ENCODE measurements around the gene SPOCD1.

Gene SPOCD1

DNA sequence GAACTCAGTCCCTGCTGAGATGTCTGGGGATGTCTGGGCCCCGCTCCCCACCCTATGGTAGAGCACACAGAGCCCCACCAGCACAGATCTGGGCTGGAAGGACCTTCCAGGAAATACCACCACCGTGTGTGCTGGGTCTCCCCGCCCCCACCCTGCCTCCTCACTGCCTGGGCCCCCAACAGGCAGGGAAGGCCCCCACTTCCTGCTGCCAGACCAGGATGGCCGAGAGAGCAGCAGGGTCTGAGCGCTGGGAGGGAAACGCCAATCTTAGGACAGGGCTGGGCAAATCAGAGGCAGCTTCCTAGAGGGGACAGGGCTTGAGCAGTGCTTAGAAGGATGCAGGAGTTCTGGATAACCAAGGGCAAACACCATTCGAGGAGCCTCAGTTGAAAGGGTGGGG is 63.6 kb downstream of the SPOCD1 start:
- TF ChIP-seq, protein P1, sequence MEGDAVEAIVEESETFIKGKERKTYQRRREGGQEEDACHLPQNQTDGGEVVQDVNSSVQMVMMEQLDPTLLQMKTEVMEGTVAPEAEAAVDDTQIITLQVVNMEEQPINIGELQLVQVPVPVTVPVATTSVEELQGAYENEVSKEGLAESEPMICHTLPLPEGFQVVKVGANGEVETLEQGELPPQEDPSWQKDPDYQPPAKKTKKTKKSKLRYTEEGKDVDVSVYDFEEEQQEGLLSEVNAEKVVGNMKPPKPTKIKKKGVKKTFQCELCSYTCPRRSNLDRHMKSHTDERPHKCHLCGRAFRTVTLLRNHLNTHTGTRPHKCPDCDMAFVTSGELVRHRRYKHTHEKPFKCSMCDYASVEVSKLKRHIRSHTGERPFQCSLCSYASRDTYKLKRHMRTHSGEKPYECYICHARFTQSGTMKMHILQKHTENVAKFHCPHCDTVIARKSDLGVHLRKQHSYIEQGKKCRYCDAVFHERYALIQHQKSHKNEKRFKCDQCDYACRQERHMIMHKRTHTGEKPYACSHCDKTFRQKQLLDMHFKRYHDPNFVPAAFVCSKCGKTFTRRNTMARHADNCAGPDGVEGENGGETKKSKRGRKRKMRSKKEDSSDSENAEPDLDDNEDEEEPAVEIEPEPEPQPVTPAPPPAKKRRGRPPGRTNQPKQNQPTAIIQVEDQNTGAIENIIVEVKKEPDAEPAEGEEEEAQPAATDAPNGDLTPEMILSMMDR (conservative IDR thresholded peaks at IDR 0.05; ENCODE audit: low read depth, low read length) = no peak

DNA sequence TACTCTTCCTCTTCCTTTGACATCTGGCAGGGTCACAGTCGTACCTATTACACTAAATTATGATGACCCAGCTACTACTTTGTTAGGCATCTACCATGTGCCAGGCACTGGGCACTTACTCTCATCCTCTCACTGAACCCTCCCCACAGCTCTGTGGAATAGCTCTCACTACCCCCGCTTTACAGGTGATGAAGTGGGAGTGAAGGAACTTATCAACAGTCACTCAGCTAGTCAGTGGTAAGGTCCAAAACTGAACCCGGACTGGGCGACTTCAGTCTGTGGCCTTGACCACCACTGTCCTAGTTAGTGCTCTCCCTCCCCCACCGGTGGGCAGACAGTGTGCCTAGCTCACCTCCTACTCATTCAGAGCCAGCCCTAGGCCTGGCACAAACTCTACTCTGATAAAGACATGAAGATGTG is 64.0 kb downstream of the SPOCD1 start:
- TF ChIP-seq, protein P1 (conservative IDR thresholded peaks at IDR 0.05; ENCODE audit: low read depth, low read length) = no peak
- H3K4me3 ChIP-seq (ENCODE audit: low read length) = no peak overlapping the region
- no peak for DNase-seq (ENCODE audit: low read depth)

More for the DNA sequence above, 63.6 kb downstream of the SPOCD1 start:
- H3K4me3 ChIP-seq (ENCODE audit: low read length) = no peak overlapping the region
- no peak for DNase-seq (ENCODE audit: low read depth)

DNA sequence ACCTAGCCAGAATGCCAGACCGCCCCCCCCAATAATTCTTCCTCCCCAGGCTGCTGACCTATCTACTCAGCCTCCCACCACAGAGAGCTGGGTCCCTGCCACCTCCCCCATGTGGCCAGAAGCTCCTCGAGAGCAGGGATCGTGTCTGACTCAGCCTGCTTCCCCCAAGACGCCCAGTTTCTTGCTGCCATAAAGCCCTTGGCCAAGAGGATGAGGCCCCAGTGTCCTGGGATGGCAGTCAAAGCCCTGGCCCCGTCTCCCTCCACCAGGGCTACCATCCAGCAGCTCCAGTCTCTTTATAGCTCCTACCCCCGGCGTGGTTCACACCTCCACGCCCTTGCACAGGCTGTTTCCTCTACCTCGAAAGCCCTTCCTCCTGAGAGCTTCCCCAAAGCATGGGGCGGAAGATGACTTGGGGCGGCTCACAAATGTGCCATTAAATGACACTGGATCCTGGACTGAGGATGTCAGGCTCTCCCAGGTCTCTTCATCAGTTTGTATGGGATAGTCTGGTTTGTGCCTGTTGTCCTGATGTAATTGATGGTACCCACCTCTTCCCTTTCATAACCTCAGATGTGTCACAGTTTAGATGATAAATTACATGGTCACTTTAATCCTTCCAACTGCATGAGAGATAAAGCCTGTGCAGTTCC is 64.8 kb downstream of the SPOCD1 start:
- no peak for DNase-seq (ENCODE audit: low read depth)
- H3K4me3 ChIP-seq (ENCODE audit: low read length) = no peak overlapping the region
- TF ChIP-seq, protein P1 (conservative IDR thresholded peaks at IDR 0.05; ENCODE audit: low read depth, low read length) = peak; percentile 5

DNA sequence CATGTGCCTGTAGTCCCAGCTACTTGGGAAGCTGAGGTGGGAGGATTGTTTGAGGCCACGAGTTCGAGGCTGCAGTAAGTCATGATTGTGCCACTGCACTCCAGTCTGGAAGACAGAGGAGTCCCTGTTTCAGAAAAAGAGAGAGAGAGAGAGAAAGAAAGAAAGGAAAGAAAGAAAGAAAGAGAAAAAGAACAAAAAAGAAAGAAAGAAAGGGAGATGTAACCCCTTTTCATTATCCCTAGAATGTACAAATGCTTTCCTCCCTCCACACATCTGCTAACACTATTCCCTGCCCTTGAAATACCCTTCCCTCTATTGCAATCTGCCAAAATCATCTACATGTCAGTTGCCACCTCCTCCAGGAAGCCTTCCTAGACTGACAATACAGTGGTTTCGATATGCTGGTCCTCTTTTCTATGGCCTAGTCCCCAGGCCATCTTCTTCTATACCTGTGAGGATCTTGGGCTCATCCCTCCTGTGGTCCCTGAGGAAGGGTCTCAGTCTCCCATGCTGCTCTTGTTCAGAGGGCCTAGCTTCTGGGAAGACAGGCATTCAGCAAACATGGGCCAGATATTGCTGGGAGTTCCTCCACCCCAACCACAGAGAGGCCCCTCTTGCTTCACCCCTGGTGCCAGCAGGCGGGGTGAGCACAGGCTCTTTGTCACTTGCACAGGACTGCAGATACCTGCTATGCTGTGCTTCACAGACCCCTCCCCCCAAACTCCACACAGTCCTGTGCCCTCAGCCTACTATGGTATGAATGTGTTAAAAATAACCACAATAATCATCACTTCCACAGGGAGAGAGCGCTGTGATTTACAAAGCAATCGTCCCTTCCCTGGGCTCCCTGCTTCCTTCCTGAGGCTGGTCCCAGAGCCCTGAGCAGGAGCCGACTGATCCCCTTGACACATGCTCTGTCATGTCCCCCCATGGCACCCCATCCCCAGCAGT is 65.8 kb downstream of the SPOCD1 start:
- H3K4me3 ChIP-seq (ENCODE audit: low read length) = no peak overlapping the region
- TF ChIP-seq, protein P1 (conservative IDR thresholded peaks at IDR 0.05; ENCODE audit: low read depth, low read length) = no peak
- no peak for DNase-seq (ENCODE audit: low read depth)

DNA sequence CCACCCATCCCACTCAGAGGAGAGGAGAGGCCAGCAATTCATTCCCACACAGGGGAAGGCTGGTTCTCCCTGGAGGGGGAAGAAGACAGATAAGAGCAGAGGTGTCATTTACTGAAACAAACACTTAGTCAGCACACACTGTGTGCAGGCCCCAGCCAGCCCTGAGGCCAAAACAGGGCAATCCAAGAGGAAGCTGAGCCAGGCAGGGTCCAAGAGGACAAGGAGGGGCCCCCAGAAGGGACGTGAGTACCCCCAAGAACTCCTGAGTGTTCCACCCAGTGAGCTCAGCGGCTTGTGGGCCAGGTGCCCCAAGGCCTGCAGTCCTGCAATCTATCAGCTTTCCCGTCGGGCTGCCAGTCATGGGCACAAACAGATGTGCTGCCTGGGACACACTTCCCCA is 67.5 kb downstream of the SPOCD1 start:
- TF ChIP-seq, protein P1 (conservative IDR thresholded peaks at IDR 0.05; ENCODE audit: low read depth, low read length) = no peak
- no peak overlapping the region for H3K4me3 ChIP-seq (ENCODE audit: low read length)
- no peak for DNase-seq (ENCODE audit: low read depth)

DNA sequence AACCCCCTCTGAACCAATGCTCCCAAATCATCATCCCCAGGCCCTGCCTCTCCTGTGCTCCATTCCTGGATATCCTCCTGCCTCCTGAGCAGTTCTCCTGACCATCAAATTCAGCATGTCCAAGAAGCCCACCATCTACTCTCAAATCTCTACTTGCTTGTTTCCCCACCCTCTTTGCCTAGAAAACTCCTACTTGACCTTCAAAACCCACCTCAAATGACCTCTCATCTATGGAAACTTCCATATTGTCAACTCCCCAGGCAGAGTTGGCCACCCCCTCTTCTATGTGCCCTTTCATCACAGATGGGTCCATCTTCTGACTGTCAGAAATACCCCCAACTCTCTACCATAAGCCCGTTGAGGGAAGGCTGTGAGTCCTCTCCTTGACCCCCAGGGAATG is 68.5 kb downstream of the SPOCD1 start:
- no peak for DNase-seq (ENCODE audit: low read depth)
- no peak overlapping the region for H3K4me3 ChIP-seq (ENCODE audit: low read length)
- TF ChIP-seq, protein P1 (conservative IDR thresholded peaks at IDR 0.05; ENCODE audit: low read depth, low read length) = no peak

All from retinal pigment epithelial cell (primary cell).